AG09309 (cell line): ENCODE measurements around the gene HYOU1.
A peak's percentile ranks its signal among the peaks of the same experiment; 100 is the strongest.
"Not testable (repeated sequence)": the region's sequence is repeated elsewhere in the genome, so short reads cannot be mapped to it uniquely, and the experiment has no call there.

Source experiments
- DNase-seq: peaks from one replicate; pipeline ENCODE4 v3.0.0-alpha.2; 2010; ENCODE audit warnings: low read depth
- H3K4me3 ChIP-seq: 2 replicates; pipeline ENCODE4 v1.5.1; 2011; ENCODE audit warnings: mild to moderate bottlenecking, low read depth, low read length, moderate library complexity; ENCODE audit not compliant: control insufficient read depth
- CTCF ChIP-seq: IDR thresholded peaks from 2 replicates; pipeline ENCODE4 v1.5.1; 2011; ENCODE audit warnings: mild to moderate bottlenecking, low read depth, low read length, inconsistent platforms; ENCODE audit not compliant: insufficient read depth, control insufficient read depth; ENCODE audit errors: missing control alignments

HYOU1 gene

GRCh38 chr11:119023741-119024140 lies 33.3 kb downstream of the HYOU1 start:
- TF ChIP-seq CTCF, result no peak
- no peak overlapping the region for H3K4me3 ChIP-seq
- peak; percentile 11 for DNase-seq

GRCh38 chr11:119021631-119022030 lies 35.4 kb downstream of the HYOU1 start:
- H3K4me3 ChIP-seq, result no peak overlapping the region
- no peak for DNase-seq
- no peak for TF ChIP-seq CTCF

GRCh38 chr11:119019996-119020395 lies 37.0 kb downstream of the HYOU1 start:
- no peak for TF ChIP-seq CTCF
- H3K4me3 ChIP-seq, result peak overlapping the region; percentile 98
- no peak for DNase-seq

DNA sequence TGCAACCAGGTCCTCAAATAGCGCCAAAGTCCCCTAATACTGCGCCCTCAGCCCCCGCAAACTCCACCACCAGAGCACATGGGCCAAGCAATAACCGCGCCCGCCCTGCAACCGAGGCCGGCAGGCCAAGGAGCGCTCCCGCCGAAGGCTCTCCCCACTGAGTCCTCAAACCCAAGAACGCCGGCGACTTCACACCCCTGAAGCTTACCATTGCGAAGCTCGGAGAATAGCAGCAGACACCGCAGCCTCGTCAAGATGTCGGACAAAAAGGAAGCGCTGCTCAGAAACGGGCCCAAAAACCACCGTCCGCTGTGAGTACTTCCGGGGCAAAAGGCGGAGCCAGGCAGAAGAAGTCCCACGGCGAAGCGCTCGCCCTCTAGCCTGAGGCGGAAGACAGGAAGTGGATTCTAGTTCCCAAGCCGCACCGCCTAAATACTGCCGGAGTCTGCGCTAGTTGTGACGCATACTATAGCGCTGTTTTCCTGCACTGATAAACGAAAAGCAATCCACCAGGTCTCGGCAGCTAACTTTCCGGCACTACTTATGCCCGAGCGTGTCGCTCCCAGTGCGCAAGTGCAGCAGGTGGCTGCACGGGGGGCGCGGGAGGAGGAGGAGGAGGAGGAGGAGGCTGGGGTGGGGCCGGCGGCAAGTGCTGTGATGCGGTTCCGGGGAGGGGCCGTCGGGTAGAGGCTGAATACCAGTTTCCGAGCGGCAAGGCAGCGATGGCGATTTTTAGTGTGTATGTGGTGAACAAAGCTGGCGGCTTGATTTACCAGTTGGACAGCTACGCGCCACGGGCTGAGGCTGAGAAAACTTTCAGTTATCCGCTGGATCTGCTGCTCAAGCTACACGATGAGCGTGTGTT lies 38.7 kb downstream of the HYOU1 start, which contains the start of the genes RPS25 and TRAPPC4:
RPS25 (minus strand) TSS at position 270 of the 865 bp plus-strand sequence; CDS start at position 211, 59 bp downstream.
TRAPPC4 (plus strand) TSS at position 693 of the 865 bp plus-strand sequence; CDS start at position 723, 30 bp downstream.
- peak; percentile 82 for DNase-seq
- no peak for TF ChIP-seq CTCF
- H3K4me3 ChIP-seq, result peak within 1 kb of the TSS; percentile 98

GRCh38 chr11:119017377-119017776 lies 39.6 kb downstream of the HYOU1 start:
- peak overlapping the region; percentile 98 for H3K4me3 ChIP-seq
- not testable (repeated sequence) for DNase-seq

- TF ChIP-seq CTCF, result no peak
- DNase-seq, result no peak
- no peak overlapping the region; the same call in none of the 2 replicates for H3K4me3 ChIP-seq
Observed at GRCh38 chr11:119016216-119017009, 40.6 kb downstream of the HYOU1 start.
